CD1c-positive myeloid dendritic cell (primary cell): ENCODE data around the gene FRAS1.
"Not testable (repeated sequence)": the region's sequence is repeated elsewhere in the genome, so short reads cannot be mapped to it uniquely, and the experiment has no call there.

Experiments
- DNase-seq: peaks from one replicate; pipeline ENCODE4 v3.0.0-alpha.2; 2016; ENCODE audit errors: extremely low spot score

Gene FRAS1

GRCh38 chr4:78167510-78167909 lies 110.4 kb downstream of the FRAS1 start:
- DNase-seq = no peak

GRCh38 chr4:78168029-78168428 lies 110.9 kb downstream of the FRAS1 start:
- no peak for DNase-seq

GRCh38 chr4:78169728-78170127 lies 112.6 kb downstream of the FRAS1 start:
- DNase-seq = no peak

GRCh38 chr4:78171482-78171881 lies 114.4 kb downstream of the FRAS1 start:
- no peak for DNase-seq

- no peak for DNase-seq
Measured at GRCh38 chr4:78174891-78175290, 117.8 kb downstream of the FRAS1 start.

GRCh38 chr4:78179196-78179595 lies 122.1 kb downstream of the FRAS1 start:
- no peak for DNase-seq

- not testable (repeated sequence) for DNase-seq
Measured at GRCh38 chr4:78181681-78182234, 124.6 kb downstream of the FRAS1 start.

GRCh38 chr4:78184584-78184983 lies 127.5 kb downstream of the FRAS1 start:
- DNase-seq = no peak

GRCh38 chr4:78185117-78185516 lies 128.0 kb downstream of the FRAS1 start:
- no peak for DNase-seq

- no peak for DNase-seq
Measured at GRCh38 chr4:78186597-78187543, 129.7 kb downstream of the FRAS1 start.

GRCh38 chr4:78190068-78190467 lies 132.9 kb downstream of the FRAS1 start:
- no peak for DNase-seq

- DNase-seq = no peak
Measured at GRCh38 chr4:78190595-78190994, 133.5 kb downstream of the FRAS1 start.

GRCh38 chr4:78197947-78198346 lies 140.8 kb downstream of the FRAS1 start:
- DNase-seq = no peak

GRCh38 chr4:78199984-78200383 lies 142.9 kb downstream of the FRAS1 start:
- no peak for DNase-seq

GRCh38 chr4:78200949-78201348 lies 143.8 kb downstream of the FRAS1 start:
- no peak for DNase-seq

GRCh38 chr4:78204176-78204575 lies 147.1 kb downstream of the FRAS1 start:
- no peak for DNase-seq

GRCh38 chr4:78205591-78205990 lies 148.5 kb downstream of the FRAS1 start:
- no peak for DNase-seq

- DNase-seq = no peak
Measured at GRCh38 chr4:78207541-78207940, 150.4 kb downstream of the FRAS1 start.

- no peak for DNase-seq
Measured at GRCh38 chr4:78207951-78208350, 150.8 kb downstream of the FRAS1 start.

- not testable (repeated sequence) for DNase-seq
Measured at GRCh38 chr4:78208896-78209295, 151.8 kb downstream of the FRAS1 start.

- no peak for DNase-seq
Measured at GRCh38 chr4:78210694-78211410, 153.7 kb downstream of the FRAS1 start.

GRCh38 chr4:78213218-78213617 lies 156.1 kb downstream of the FRAS1 start:
- DNase-seq = no peak

- no peak for DNase-seq
Measured at GRCh38 chr4:78214078-78214477, 157.0 kb downstream of the FRAS1 start.
